SK-N-SH (cell line): ENCODE measurements around the gene SHROOM4.

ENCODE experiments used
- CTCF ChIP-seq: fragments of 200-600 bp; sonication (generic); IDR thresholded peaks from 2 replicates; pipeline ENCODE4 v1.6.1; 2017; ENCODE audit warnings: antibody characterized with exemption, mild to moderate bottlenecking, moderate library complexity
- GATA2 ChIP-seq: sonication (generic); formaldehyde crosslinking; IDR thresholded peaks from 2 replicates; pipeline ENCODE4 v1.5.0; 2020; ENCODE audit warnings: mild to moderate bottlenecking, missing genetic modification reagents
- JUND ChIP-seq: IDR thresholded peaks from 2 replicates; pipeline ENCODE4 v1.4.0; 2012

GRCh38 chrX:50751091-50751490 is 62.9 kb downstream of the SHROOM4 start:
- TF ChIP-seq JUND (no peak), CTCF (no peak), GATA2 (CRISPR knock-in tag) (no peak)
